KBM-7 (cell line): ENCODE results near the gene CNPPD1.
A peak's percentile ranks its signal among the peaks of the same experiment; 100 is the strongest.
"Not testable (repeated sequence)": the region's sequence is repeated elsewhere in the genome, so short reads cannot be mapped to it uniquely, and the experiment has no call there.

Source experiments
- DNase-seq: peaks from one replicate; pipeline ENCODE4 v3.0.0-alpha.2; 2015
- in situ Hi-C: fragments of 300-500 bp; cut with MboI; formaldehyde crosslinking; loops from 2 replicates; pipeline ENCODE4 v1.14.3; 2020; ENCODE audit warnings: low sequenced_read_pairs, low pct_unique_long_range_greater_than_20kb, mixed read lengths

The CNPPD1 gene

DNA sequence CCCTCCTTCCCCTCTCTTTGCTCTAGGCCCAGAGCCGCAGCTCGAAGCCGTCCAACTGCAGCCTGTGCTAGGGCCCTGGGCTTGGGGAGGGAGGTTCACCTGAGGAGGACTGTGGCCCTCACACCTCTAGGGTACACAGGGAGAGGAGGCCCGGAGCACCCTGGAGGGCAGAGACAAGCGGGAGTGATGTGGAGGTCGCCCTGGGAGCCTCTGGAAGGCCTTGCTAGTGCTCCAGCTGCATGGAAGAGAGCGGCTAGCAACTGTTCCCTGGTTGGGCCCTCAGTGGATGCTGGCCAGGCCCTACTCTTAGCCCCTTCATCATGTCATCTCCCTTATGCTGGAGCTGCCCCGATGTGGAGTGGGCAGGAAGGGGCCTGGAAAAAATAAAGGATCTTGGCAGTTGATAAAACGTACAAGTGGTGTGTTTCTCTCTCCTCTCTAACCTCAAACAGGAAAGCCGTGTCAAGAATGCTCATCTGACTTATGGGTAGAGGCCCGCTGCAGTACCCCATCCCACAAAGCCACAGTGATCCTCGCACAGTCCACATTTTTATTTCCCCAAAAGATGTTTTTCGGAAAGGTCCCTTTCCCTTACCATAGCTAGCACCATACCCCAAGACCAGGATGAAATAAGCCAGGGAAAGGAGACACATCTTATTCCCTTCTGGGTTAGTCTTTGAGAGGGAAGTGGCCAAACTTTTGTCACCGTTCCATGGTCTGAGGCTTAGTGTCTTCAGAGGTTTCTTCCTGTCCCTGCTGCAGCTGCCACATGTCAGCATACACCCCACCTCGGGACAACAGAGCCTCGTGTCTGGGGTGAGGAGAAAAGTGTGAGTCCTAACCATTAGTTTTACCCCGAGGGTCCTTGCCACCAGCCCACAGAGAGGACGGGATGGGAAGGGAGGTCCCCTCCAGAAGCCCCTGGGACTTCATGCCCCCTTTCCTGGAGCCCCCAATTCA is 32.8 kb upstream of the CNPPD1 start:
- in situ Hi-C loops: no loop called here
- DNase-seq: peak; percentile 22

DNA sequence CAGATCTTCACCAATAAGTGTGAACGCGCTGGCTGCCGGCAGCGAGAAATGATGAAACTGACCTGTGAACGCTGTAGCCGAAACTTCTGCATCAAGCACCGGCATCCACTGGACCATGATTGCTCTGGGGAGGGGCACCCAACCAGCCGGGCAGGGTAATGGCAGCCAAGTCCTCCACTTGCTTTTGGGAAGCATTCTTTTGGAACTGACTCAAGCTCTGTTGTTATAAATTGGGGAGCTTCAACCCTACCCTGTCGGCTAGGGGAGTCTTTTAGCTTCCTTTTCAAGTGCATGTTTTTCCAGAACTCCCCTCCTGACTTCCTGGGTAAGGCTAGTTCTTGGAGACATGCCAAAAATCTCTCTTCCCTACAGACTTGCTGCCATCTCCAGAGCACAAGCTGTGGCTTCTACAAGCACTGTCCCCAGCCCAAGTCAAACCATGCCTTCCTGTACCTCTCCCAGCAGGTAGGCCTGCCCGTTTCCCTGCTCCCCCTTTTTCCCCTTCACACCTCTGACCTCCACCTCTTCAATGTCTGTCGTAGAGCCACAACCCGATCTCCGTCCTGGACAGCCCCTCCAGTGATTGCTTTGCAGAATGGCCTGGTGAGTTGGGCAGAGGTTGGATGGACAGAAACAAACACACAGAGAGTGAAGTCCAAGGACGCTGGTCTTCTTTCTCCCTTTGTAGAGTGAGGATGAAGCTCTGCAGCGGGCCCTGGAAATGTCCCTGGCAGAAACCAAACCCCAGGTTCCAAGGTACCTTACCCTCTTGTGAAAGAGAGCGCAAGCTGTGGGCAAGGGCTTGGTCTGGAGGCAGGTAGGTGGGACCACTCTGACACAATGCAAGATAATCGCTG is 31.4 kb upstream of the CNPPD1 start:
- in situ Hi-C loops: no loop called here

DNA sequence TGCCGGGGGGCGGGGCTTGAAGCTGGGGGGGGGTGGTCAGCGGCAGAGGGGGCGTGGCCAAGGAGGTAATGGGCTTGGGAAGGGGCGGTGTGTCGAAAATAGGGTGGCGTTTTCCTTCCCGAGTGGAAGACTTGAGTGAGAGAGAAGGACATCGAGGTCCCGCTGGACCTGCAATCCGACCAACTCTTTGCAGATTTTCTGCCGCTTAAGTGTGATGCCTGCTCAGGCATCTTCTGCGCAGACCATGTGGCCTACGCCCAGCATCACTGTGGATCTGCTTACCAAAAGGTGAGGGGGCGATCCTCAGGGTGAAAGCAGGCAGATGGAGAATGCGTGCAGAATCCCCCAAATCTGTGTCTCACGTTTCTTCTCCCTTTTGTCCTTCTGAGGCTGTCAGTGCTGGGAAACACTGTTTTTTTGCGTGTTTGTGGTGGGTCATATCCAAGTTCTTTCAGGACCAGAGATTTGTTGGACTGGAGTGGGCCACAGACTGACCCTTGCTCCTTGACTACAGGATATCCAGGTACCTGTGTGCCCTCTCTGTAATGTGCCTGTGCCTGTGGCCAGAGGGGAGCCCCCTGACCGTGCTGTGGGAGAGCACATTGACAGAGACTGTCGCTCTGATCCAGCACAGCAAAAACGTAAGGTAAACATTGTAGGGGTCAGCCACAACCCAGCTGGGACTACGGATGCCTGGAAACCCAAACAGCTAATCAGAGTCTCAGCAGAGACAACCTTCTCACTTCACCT is 30.6 kb upstream of the CNPPD1 start:
- DNase-seq: no peak
- in situ Hi-C loops: no loop called here

More for the DNA sequence above, 31.4 kb upstream of the CNPPD1 start:
- DNase-seq: no peak

DNA sequence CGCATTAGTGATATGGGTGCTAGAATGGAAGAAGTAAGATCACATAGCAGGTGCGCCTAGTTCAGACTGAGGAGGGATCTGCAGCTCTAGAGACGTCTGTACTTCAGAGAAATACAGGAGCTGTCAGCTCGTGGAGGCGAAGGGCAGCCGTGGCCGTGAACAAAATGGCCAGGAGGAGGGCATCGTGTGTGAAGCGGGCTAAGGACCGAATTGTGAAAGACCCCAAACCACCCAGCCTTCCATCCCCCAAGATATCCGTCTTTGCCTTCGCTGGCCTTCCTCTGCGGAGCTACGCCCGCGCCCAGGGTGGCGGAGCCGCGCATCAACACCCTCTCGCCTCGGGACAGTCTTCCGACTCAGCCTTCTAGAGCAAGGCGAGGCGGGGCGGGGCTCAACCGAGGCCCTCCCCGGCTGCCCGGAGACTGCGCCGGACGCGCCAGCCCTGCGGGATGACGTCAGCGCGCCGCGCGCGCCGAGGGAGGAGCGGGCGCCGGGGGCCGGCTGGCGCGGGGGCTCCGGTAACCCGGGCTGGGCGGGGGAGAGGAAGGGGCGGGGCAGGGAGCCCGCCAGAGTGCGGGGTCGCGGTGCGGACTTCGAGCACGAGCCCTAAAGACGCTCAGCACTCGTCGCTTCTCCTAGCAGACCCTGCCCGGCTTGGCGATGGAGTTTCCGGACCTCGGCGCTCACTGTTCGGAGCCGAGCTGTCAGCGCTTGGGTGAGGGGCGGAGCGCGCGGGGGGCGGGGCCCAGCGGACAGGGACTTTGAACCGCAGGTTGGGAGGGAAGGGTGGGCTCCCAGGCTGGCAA is 29.8 kb upstream of the CNPPD1 start, which contains the start of gene ZFAND2B:
Gene ZFAND2B, plus strand, starts transcription at position 455 of the 806 bp plus-strand sequence. Its CDS starts 206 bp downstream, at position 661.
- in situ Hi-C loops: no loop called here
- DNase-seq: peak; percentile 92

DNA sequence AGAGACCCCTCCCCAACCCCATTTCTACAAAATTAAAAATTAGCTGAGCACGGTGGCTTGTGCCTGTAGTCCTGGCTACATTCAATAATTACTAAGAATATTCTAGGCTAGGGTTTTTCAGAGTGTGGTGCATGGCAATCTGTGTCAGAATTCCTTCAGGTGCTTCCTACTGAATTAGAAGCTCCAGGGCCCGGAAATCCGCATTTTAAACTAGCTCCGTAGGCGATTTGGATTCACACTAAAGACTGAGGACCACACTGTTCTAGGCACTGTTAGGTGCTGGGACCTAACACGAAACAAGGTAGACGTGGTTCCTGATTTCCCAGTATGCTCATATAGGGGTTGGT is 29.2 kb upstream of the CNPPD1 start:
- in situ Hi-C loops: no loop called here
- DNase-seq: no peak

DNA sequence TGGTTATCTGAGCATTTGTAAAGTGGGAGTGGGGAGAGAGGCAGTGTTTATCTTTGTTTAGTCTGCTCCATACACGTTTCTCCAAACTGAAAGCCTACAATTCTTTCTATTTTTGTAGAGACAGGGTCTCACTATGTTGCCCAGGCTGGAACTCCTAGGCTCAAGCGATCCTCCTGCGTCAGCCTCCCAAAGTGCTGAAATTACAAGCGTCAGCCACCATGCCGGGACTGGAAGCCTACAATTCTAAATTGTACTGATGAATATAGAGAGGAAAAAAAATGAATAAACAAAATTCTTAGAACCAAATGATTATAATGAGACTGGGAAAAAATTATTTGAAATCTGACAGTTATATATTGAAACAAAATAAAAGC is 28.4 kb upstream of the CNPPD1 start:
- in situ Hi-C loops: no loop called here

DNA sequence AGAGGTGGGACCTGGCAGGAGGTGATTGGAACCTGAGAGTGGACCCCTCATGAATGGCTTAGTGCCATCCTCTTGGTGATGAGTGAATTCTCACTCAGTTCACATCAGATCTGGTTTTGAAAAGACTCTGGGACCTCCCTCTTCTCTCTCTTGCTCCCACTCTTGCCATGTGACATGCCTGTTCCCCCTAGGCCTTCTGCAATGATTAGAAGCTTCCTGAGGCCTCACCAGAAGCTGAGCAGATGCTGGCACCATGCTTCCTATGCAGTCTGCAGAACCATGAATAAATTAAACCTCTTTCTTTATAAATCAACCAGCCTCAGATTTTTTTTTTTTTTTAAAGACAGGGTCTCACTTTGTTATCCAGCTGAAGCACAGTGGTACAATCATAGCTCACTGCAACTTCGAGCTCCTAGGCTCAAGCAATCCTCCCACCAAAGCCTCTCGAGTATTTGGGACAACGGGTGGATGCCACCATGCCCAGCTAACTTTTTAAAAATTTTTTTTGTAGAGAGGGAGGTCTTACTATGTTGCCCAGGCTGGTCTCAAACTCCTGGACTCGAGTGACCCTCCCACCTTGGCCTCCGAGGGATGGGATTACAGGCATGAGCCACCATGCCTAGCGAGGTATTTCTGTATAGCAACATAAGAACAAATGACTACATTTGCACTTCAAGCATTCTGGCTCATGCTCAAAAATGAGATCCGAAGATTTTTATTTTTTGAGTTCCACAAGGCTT is 27.9 kb upstream of the CNPPD1 start:
- DNase-seq: no peak
- in situ Hi-C loops: no loop called here

More for the DNA sequence above, 28.4 kb upstream of the CNPPD1 start:
- DNase-seq: no peak

DNA sequence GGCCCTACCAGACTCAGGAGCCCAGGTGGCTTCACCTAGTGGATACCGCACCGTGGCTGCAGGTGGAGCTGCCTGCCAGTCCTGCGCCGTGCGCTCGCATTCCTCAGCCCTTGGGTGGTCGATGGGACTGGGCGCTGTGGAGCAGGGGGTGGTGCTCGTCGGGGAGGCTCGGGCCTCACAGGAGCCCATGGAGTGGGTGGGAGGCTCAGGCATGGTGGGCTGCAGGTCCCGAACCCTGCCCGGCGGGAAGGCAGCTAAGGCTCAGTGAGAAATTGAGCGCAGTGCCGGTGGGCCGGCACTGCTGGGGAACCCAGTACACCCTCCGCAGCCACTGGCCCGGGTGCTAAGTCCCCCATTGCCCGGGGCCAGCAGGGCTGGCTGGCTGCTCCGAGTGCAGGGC is 24.6 kb upstream of the CNPPD1 start:
- in situ Hi-C loops, DNase-seq: not testable (repeated sequence)

DNA sequence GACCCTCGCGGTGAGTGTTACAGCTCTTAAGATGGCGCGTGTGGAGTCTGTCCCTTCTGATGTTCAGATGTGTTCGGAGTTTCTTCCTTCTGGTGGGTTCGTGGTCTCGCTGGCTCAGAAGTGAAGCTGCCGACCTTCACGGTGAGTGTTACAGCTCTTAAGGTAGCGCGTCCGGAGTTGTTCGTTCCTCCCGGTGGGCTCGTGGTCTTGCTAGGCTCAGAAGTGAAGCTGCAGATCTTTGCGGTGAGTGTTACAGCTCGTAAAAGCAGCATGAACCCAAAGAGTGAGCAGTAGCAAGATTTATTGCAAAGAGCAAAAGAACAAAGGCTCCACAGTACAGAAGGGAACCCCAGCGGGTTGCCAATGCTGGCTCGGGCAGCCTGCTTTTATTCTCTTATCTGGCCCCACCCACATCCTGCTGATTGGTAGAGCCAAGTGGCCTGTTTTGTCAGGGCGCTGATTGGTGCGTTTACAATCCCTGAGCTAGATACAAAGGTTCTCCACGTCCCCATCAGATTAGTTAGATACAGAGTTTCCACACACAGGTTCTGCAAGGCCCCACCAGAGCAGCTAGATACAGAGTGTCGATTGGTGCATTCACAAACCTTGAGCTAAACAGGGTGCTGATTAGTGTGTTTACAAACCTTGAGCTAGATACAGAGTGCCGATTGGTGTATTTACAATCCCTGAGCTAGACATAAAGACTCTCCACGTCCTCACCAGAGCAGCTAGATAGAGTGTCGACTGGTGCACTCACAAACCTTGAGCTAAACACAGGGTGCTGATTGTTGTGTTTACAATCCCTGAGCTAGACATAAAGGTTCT is 24.0 kb upstream of the CNPPD1 start:
- in situ Hi-C loops: not testable (repeated sequence)
- peak; percentile 31 for DNase-seq

DNA sequence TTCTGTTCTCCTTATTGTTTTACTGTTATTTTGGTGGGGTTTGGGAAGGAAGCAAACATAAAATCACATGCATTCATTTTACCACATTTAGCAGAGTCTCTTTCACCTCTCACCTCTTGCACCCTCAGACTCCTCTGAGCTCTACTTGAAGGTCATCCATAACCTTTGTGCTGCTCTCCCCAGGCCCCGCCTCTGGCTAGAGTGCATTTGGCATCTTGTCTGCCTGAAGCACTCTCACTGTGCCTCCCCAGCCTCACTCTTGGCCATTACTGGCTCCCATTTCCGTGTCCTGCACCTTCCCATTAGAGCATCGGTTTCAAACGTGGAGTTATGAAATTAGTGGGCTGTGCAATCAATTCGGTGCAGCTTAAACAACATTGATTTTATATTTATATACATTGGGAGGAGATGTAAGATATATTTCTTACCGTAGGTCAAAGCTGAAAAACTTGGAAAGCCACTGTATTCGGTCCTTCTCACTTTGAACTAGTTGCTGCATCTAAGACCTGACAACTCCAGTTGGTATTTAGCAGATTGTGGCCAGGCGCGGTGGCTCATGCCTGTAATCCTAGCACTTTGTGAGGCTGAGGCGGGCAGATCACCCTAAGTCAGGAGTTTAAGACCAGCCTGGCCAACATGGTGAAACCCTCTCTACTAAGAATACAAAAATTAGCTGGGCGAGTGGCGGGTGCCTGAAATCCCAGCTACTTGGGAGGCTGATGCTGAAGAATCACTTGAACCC is 22.9 kb upstream of the CNPPD1 start:
- no peak for DNase-seq
- in situ Hi-C loops: no loop called here

DNA sequence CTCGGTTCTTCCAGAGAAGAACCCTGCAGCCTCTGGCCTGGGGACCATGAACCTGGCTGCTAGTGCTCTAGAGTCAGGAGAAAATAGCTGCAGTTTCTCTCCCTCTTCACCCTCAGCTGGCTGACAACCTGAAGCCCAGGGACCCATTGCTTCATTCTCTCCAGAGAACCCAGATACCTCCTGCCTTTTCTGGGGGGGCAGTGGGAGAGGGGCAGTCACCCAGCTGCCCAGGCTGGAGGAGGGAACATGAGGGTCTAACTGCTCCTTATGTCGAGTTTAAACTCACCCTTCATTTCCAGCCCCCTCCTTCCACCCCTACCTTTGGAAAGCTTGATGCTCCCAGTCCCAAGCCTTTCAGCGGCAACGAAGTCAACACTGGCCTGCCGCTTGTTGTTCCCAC is 22.2 kb upstream of the CNPPD1 start:
- in situ Hi-C loops: no loop called here

DNA sequence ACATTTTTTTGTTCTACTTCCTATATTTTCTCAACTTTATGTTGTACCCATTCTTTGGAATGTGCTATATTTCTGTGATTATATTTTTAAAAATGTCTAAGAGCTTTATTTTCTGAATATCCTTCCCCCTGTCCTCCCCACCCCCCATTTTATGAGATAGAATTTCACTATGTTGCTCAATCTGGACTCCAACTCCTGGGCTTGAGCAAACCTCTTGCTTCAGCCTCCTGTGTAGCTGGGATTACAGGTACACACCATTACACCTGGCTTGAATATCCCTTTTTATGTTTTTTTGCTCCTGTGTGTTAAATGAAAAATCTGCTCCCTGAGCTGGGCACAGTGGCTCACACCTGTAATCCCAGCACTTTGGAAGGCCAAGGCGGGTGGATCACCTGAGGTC is 20.7 kb upstream of the CNPPD1 start:
- in situ Hi-C loops: no loop called here
- DNase-seq: no peak

More for the DNA sequence above, 22.2 kb upstream of the CNPPD1 start:
- DNase-seq: no peak

DNA sequence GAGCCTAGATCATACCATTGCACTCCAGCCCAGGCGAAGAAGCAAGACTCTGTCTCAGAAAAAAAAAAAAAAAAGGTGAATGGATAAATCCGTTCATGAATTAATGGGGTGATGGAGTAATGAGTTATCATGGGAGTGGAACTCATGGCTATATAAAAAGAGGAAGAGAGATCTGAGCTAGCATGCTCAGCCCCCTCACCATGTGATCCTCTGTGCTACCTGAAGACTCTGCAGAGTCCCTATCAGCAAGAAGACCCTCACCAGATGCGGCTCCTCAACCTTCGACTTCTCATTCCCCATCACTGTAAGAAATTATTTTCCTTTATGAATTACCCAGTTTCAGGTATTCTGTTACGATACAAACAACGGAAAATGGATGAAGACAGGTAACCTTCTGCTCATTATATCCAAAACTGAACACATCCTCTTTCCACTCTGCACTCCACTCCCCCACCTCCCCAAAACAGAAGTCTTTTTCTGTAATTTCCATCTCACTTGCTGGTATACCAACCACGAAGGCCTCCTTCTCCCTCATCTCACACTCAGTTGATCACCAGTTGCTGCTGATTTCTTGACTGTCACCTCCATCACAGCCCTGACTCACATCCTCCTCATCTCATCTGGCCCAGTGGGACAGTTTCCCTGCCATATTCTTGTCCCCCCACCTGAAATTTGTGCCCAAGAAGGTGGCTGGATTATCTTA is 10.2 kb upstream of the CNPPD1 start:
- in situ Hi-C loops: no loop called here
- DNase-seq: peak; percentile 15

DNA sequence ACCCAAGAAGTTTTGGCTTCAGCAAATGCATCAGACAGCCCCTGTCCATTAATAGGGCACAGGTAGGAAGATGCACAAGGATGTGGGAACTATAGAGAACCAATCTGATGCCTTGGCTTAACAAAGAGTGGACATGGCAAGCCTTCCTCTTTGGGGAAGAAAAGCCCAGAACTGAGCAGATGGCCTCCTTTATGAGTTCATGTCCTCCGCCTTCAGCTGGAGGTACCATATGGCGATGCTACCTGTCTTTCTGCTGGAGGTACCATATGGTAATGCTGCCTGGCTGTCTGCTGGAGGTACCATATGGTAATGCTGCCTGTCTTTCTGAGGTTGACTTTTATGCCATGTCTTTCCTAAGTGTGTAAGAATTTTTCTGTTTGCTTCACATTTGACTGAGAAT is 7.4 kb upstream of the CNPPD1 start:
- in situ Hi-C loops: no loop called here
- DNase-seq: no peak

DNA sequence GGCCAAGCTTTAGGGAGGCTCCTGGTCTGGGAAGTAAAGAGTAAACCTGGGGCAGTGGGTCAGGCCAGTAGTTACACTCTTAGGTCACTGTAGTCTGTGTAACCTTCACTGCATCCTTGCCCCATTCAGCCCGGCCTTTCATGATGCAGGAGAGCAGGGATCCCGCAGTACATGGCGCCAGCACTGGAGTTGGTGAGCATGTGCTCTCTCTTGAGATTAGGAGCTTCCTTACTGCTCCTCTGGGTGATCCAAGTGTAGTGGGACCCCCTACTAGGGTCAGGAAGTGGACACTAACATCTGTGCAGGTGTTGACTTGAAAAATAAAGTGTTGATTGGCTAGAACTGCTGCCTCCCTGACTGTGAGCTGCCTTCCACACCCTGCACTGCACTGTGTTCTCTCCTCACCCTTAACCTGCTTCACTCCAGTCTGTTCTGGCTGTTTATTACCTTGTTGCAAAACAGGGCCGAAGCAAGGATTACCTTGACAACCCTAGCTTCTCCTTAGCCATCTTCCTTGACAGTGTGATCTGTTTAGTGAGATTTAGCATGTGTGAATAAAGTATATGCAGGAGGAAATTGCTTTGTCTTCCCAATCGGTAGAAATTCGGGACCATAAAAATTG is 6.5 kb upstream of the CNPPD1 start:
- DNase-seq: no peak
- in situ Hi-C loops: no loop called here
